SK-MEL-5 (cell line): ENCODE measurements around the gene C6orf89. TPM values are rescaled to one million over a fixed set of nuclear protein-coding genes. Genes with fewer than 3 reads are reported as not detected.

Experiments used
- DNase-seq: peaks from one replicate; pipeline ENCODE4 v3.0.0-alpha.2; 2016; ENCODE audit warnings: low read depth, low spot score
- in situ Hi-C: cut with HindIII; loops from 2 replicates; pipeline ENCODE4 v1.10.0; 2016; ENCODE audit warnings: low sequenced_read_pairs, high pct_unique_total_duplicates, low pct_unique_long_range_greater_than_20kb
- polyA plus RNA-seq, 2 experiments: library from polyadenylated mRNA; depleted of rRNA; stranded (reverse); fragments of >200 nt; gene quantifications; 2 replicates each; pipeline ENCODE4 v1.2.3, GENCODE V29; 2015
- total RNA-seq: library from RNA; depleted of rRNA; stranded (reverse); fragments of >200 nt; shearing (Covaris generic); gene quantifications from 2 replicates; pipeline ENCODE4 v1.2.3, GENCODE V29; 2014; rRNA removed

Gene C6orf89
- 47.0 and 55.9 TPM in 2 replicates for total RNA-seq
- polyA plus RNA-seq (2015; cell fraction: cytosol; rRNA removed): 40.9 and 44.2 TPM in 2 replicates
- 19.1 and 22.6 TPM in 2 replicates for polyA plus RNA-seq (2015; cell fraction: nucleus; rRNA removed)

GRCh38 chr6:36885461-36886401 lies at the start of gene C6orf89:
Gene C6orf89, plus strand, starts transcription at chr6:36885952. Its CDS starts 13,493 bp downstream, at chr6:36899445.
- peak; percentile 98 for DNase-seq
- in situ Hi-C loops: no loop called here

- in situ Hi-C loops: no loop called here
These were observed 49.4 kb upstream of the C6orf89 start for GRCh38 chr6:36836111-36837021.

GRCh38 chr6:36837022-36837339 lies 48.8 kb upstream of the C6orf89 start:
- DNase-seq: no peak
- in situ Hi-C loops: no loop called here

More at GRCh38 chr6:36836111-36837021, 49.4 kb upstream of the C6orf89 start:
- DNase-seq: no peak

- DNase-seq: no peak
- in situ Hi-C loops: no loop called here
These were observed 48.1 kb upstream of the C6orf89 start for GRCh38 chr6:36837686-36838085.

GRCh38 chr6:36838896-36839748 lies 46.6 kb upstream of the C6orf89 start, which contains the start of gene CPNE5:
Gene CPNE5, minus strand, starts transcription at chr6:36839444. Its CDS starts 67 bp downstream, at chr6:36839377.
- no peak for DNase-seq
- in situ Hi-C loops: no loop called here

- no peak for DNase-seq
- in situ Hi-C loops: no loop called here
These were observed 45.9 kb upstream of the C6orf89 start for GRCh38 chr6:36839749-36840431.

- in situ Hi-C loops: no loop called here
- no peak for DNase-seq
These were observed 45.0 kb upstream of the C6orf89 start for GRCh38 chr6:36840432-36841403.

GRCh38 chr6:36841756-36842155 lies 44.0 kb upstream of the C6orf89 start:
- in situ Hi-C loops: no loop called here
- DNase-seq: no peak

- in situ Hi-C loops: no loop called here
- DNase-seq: no peak
These were observed 42.6 kb upstream of the C6orf89 start for GRCh38 chr6:36843170-36843569.

GRCh38 chr6:36844232-36845170 lies 41.3 kb upstream of the C6orf89 start:
- in situ Hi-C loops: no loop called here
- no peak for DNase-seq

GRCh38 chr6:36845233-36845632 lies 40.5 kb upstream of the C6orf89 start:
- no peak for DNase-seq
- in situ Hi-C loops: no loop called here

- in situ Hi-C loops: no loop called here
- peak; percentile 22 for DNase-seq
These were observed 38.6 kb upstream of the C6orf89 start for GRCh38 chr6:36847152-36847551.

- in situ Hi-C loops: no loop called here
- no peak for DNase-seq
These were observed 37.8 kb upstream of the C6orf89 start for GRCh38 chr6:36847991-36848390.

- in situ Hi-C loops: no loop called here
- peak; percentile 73 for DNase-seq
These were observed 36.9 kb upstream of the C6orf89 start for GRCh38 chr6:36848658-36849441.
